ENCODE measurements around the gene CD81. TPM values are rescaled to one million over a fixed set of nuclear protein-coding genes. Genes with fewer than 3 reads are reported as not detected.
A peak's percentile ranks its signal among the peaks of the same experiment; 100 is the strongest.

CD81 gene
- total and polyA plus RNA-seq, 9 of the 15 experiments (the other 6 are each of a cell fraction or from before 2014, with no cell fraction given), result 2.4 to 189 (median 61.7) TPM

DNA sequence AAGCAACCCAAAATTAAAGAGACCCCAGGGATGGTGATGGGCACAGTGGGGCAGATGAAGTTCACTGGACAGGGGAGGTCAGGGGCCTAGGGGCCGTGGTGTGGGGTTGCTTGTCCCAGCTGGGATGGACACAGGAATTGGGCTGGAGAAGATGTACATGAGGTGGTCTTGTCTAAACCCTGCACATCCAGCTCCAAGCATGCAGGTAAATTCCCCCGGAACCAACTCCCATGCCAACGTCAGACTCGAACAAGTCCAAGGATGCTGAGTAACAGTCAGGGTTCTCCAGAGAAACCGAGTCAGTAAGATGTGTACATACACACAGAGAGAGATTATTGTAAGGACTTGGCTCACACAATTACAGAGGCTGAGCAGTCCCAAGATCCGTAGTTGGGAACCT, 46.4 kb upstream of the CD81 start:
- under 1% methylated on average over 6 of the region's 6 CpGs for WGBS (ENCODE audit: insufficient coverage, low coverage, missing lambda C conversion rate)
- H4K20me1 ChIP-seq (replicated peaks; ENCODE audit: control insufficient read depth, insufficient read depth, low read length), result no peaks in the 10 kb centered on the region
- no peak overlapping the region for H3K9ac ChIP-seq (ENCODE audit: insufficient read depth in 1 of 2, low read depth in 2 of 2, low read length in 2 of 2)
- H3K9me3 ChIP-seq (replicated peaks; ENCODE audit: control insufficient read depth, insufficient read depth, low read depth, low read length), result no peaks in the 10 kb centered on the region
- in situ Hi-C loops (cut with MboI) (no loop called here), intact Hi-C loops (cut with micrococcal nuclease) (no loop called here)
- no peaks in the 10 kb centered on the region for H3K36me3 ChIP-seq (ENCODE audit: control insufficient read depth, insufficient read depth, low read length)
- H3K9me1 ChIP-seq (ENCODE audit: control insufficient read depth, insufficient read depth, low read length), result no peaks in the 10 kb centered on the region
- POLR2A ChIA-PET, result interaction anchor here (0.6 to 1.3 kb wide), 3 partner anchors 11 to 46 kb away, joined by 3 read pairs; partner anchors contain the start of gene CD81
- no peak for TF ChIP-seq ZNF589 (CRISPR knock-in tag; IDR thresholded peaks at IDR 0.05; ENCODE audit: low read depth)
- no peak overlapping the region for H3K4me2 ChIP-seq (ENCODE audit: insufficient read depth, low read length)
- no peaks in the 10 kb centered on the region for H3K79me2 ChIP-seq (ENCODE audit: control insufficient read depth, insufficient read depth, low read length)
- peaks cover 0 to 4% of the 10 kb centered on the region in 2 experiments; a peak in 2 of 5 replicates for H3K4me1 ChIP-seq (replicated peaks in 1 of 2; ENCODE audit: control insufficient read depth in 2 of 2, insufficient read depth in 2 of 2, low read length in 2 of 2)
- BruUV-seq (replicated peaks), result no TSS peak
- no peak overlapping the region for H2AFZ ChIP-seq (ENCODE audit: low read depth, low read length)
- CTCF ChIA-PET (ENCODE audit: low intra/inter-chr PET ratio), result no interaction called here
- H3K27me3 ChIP-seq (ENCODE audit: control insufficient read depth in 2 of 2, insufficient read depth in 2 of 2, low read length in 2 of 2), result peaks cover 21 to 51% of the 10 kb centered on the region in 2 experiments; a peak in 4 of 5 replicates
- DNase-seq (ENCODE audit: extremely low read depth in 1 of 4, low spot score in 3 of 4) (no peak), FAIRE-seq (no peak), ATAC-seq (no peak)
- no peak overlapping the region for H3K4me3 ChIP-seq
- H3K27ac ChIP-seq (ENCODE audit: extremely low read depth, low read depth, low read length), result no peak overlapping the region

DNA sequence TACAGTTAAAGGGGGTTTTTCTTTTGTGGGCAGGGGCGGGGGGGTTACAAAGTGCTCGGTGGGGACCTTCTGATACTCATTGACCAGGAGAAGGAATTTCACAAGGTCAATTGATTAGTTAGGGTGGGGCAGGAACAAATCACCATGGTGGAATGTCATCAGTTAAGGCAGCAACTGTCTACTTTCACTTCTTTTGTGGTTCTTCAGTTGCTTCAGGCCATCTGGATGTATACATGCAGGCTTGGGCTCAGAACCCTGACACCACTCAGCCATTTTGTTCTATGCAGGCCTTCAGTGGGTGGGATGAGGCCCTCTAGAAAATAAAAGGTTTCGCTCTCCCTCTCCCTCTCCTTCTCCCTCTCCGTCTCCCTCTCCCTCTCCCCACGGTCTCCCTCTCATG, 45.7 kb upstream of the CD81 start:
- Histone ChIP-seq H3K4me2 (ENCODE audit: insufficient read depth, low read length) (no peak overlapping the region), H4K20me1 (replicated peaks; ENCODE audit: control insufficient read depth, insufficient read depth, low read length) (no peaks in the 10 kb centered on the region), H3K27me3 (ENCODE audit: control insufficient read depth in 2 of 2, insufficient read depth in 2 of 2, low read length in 2 of 2) (peaks cover 24 to 53% of the 10 kb centered on the region in 2 experiments; a peak in 4 of 5 replicates), H3K9ac (ENCODE audit: insufficient read depth in 1 of 2, low read depth in 2 of 2, low read length in 2 of 2) (no peak overlapping the region), H3K4me1 (replicated peaks in 1 of 2; ENCODE audit: control insufficient read depth in 2 of 2, insufficient read depth in 2 of 2, low read length in 2 of 2) (peaks cover 0 to 4% of the 10 kb centered on the region in 2 experiments; a peak in 2 of 5 replicates), H3K9me3 (replicated peaks; ENCODE audit: control insufficient read depth, insufficient read depth, low read depth, low read length) (no peaks in the 10 kb centered on the region), H3K9me1 (ENCODE audit: control insufficient read depth, insufficient read depth, low read length) (no peaks in the 10 kb centered on the region), H3K4me3 (no peak overlapping the region), H3K36me3 (ENCODE audit: control insufficient read depth, insufficient read depth, low read length) (no peaks in the 10 kb centered on the region), H3K79me2 (ENCODE audit: control insufficient read depth, insufficient read depth, low read length) (no peaks in the 10 kb centered on the region), H2AFZ (ENCODE audit: low read depth, low read length) (no peak overlapping the region), H3K27ac (ENCODE audit: extremely low read depth, low read depth, low read length) (no peak overlapping the region)
- no peak for ATAC-seq
- 10% methylated on average over 3 of the region's 5 CpGs for WGBS (ENCODE audit: insufficient coverage, low coverage, missing lambda C conversion rate)
- intact Hi-C loops (cut with micrococcal nuclease) (no loop called here), in situ Hi-C loops (cut with MboI) (no loop called here)
- CTCF ChIA-PET (ENCODE audit: low intra/inter-chr PET ratio), result no interaction called here
- no peak for FAIRE-seq
- no TSS peak for BruUV-seq (replicated peaks)
- no peak for DNase-seq (ENCODE audit: extremely low read depth in 1 of 4, low spot score in 3 of 4)
- POLR2A ChIA-PET, result no interaction called here
- TF ChIP-seq TBL1XR1 (IDR thresholded peaks at IDR 0.05; ENCODE audit: low read length in 2 of 2), result no peak
- no peak for TF ChIP-seq SMARCA5 (IDR thresholded peaks at IDR 0.05)
- 0 out of 2 replicates have a peak, but pooled peaks have one; percentile 48 for TF ChIP-seq CBX5 (IDR thresholded peaks at IDR 0.05; ENCODE audit: borderline replicate concordance, low read depth)
- no peak for TF ChIP-seq SRF (CRISPR knock-in tag; IDR thresholded peaks at IDR 0.05)
- TF ChIP-seq, protein P1, sequence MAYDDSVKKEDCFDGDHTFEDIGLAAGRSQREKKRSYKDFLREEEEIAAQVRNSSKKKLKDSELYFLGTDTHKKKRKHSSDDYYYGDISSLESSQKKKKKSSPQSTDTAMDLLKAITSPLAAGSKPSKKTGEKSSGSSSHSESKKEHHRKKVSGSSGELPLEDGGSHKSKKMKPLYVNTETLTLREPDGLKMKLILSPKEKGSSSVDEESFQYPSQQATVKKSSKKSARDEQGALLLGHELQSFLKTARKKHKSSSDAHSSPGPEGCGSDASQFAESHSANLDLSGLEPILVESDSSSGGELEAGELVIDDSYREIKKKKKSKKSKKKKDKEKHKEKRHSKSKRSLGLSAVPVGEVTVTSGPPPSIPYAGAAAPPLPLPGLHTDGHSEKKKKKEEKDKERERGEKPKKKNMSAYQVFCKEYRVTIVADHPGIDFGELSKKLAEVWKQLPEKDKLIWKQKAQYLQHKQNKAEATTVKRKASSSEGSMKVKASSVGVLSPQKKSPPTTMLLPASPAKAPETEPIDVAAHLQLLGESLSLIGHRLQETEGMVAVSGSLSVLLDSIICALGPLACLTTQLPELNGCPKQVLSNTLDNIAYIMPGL (CRISPR knock-in tag; IDR thresholded peaks at IDR 0.05), result no peak
- TF ChIP-seq NR2C2 (CRISPR knock-in tag; IDR thresholded peaks at IDR 0.05), result no peak
- no peak for TF ChIP-seq NR2C2 (tag; IDR thresholded peaks at IDR 0.05)
- peak; percentile 39; the same call in 1 of the 2 replicates for TF ChIP-seq TRIM28 (IDR thresholded peaks at IDR 0.05)
- TF ChIP-seq MECOM (CRISPR knock-in tag; IDR thresholded peaks at IDR 0.05), result no peak
- TF ChIP-seq, protein P2, sequence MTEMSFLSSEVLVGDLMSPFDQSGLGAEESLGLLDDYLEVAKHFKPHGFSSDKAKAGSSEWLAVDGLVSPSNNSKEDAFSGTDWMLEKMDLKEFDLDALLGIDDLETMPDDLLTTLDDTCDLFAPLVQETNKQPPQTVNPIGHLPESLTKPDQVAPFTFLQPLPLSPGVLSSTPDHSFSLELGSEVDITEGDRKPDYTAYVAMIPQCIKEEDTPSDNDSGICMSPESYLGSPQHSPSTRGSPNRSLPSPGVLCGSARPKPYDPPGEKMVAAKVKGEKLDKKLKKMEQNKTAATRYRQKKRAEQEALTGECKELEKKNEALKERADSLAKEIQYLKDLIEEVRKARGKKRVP (CRISPR knock-in tag; IDR thresholded peaks at IDR 0.05), result no peak
- TF ChIP-seq CREB1 (IDR thresholded peaks at IDR 0.05), result no peak
- no peak for TF ChIP-seq CREB1 (CRISPR knock-in tag; IDR thresholded peaks at IDR 0.05)
- TF ChIP-seq KDM1A (IDR thresholded peaks at IDR 0.05), result no peak
- TF ChIP-seq ZFP30 (CRISPR knock-in tag; IDR thresholded peaks at IDR 0.05; ENCODE audit: borderline replicate concordance), result no peak
